HG03159 (cell line): Measurements from ENCODE around the gene RANBP9.

Source experiments
- ATAC-seq: cut with Tn5 transposase; IDR thresholded peaks from one replicate; pipeline ENCODE4 v1.9.1; 2021; ENCODE audit warnings: mild to moderate bottlenecking, moderate library complexity; ENCODE audit not compliant: unreplicated experiment

The RANBP9 gene

GRCh38 chr6:13679996-13680395 is 31.6 kb downstream of the RANBP9 start:
- no peak for ATAC-seq

GRCh38 chr6:13678255-13678983 is 33.2 kb downstream of the RANBP9 start:
- no peak for ATAC-seq

DNA sequence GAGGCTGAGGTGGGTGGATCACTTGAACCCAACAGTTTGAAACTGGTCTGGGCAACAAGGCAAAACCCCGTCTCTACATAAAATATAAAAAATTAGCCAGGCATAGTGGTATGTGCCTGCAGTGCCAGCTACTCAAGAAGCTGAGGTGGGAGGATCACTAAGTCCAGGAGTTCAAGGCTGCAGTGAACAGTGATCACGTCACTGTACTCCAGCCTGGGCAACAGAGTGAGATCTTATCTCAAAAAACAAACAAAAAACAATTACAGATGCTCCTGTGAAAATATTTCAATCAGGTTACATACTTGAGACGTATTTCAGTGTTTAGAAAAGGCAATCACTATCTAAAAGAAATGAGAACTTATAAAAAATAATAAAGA is 33.8 kb downstream of the RANBP9 start:
- ATAC-seq: no peak

DNA sequence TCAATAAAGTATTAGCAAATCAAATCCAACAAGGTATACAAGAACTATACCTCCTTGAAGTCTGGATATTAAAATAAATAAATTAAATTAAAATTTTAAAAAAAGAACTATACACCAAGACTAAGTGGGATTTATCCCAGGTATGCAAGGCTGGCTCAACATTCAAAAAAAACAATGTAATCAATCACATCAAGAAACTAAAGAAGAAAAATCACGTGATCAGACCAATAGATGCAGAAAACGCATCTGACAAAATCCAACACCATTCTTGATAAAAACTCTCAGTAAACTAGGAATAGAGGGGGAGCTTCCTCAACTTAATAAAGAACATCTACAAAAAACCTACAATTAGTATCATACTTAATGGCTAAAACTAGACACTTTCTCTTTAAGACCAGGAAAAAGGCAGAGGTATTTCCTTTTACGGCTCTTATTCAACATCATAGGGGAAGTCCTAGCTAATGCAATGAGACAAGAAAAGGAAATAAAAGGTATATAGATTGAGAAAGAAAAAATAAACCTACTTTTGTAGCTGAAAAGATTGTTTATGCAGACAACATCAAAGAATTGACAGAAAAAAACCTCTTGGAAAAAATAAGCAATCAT is 35.0 kb downstream of the RANBP9 start:
- ATAC-seq: no peak

GRCh38 chr6:13674533-13675190 is 37.0 kb downstream of the RANBP9 start:
- no peak for ATAC-seq

DNA sequence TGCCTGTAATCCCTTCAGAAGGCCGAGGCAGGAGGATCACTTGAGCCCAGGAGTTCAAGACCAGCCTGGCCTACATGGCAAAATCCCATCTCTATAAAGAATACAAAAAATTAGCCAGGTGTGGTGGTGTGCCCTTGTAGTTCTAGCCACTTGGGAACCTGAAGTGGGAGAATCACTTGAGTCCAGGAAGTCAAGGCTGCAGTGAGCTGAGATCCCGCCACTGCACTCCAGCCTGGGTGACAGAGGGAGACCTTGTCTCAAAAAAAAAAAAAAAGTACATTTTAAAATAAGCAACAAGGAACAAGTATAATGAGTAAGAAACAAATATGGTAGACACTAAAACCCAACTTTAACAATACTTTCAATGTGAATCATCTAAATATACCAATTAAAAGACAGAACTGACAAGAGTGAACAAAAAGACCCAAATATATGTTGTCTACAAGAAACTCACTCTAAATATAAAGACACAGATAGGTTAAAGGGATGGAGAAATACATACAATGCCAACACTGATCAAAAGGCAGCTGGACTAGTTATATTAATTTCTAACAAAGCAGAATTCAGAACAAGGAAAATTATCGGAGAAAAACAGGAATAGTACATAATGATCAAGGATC is 37.7 kb downstream of the RANBP9 start:
- no peak for ATAC-seq

- no peak for ATAC-seq
Observed at GRCh38 chr6:13673368-13673767, 38.3 kb downstream of the RANBP9 start.

- ATAC-seq: no peak
Observed at GRCh38 chr6:13672904-13673303, 38.7 kb downstream of the RANBP9 start.

DNA sequence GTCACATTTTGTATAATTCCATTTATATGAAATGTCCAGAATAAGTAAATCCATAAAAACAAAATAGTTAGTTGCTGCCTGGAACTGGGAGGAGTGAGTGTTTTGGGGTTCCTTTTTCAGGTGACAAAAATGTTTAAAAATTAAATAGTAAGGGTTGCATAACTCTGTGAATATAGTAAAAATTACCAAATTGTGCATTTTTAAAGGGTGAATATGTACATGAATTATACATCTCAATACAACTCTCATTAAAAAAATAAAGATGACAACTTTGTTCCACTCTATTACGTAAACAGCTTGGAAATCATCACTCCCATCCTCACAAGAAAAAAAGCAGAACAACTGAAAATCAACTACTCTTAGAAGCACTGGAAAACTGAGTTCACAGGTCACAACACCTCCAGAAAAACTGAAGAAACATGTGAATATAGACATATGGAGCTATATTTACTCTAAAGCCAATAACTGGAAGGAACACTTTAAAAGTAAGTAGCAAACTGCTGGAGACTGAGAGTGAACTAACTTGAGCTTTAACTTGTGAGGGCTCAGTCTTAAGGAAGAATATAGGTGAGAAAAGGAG is 40.0 kb downstream of the RANBP9 start:
- ATAC-seq: no peak

- no peak for ATAC-seq
Observed at GRCh38 chr6:13669476-13669875, 42.2 kb downstream of the RANBP9 start.

DNA sequence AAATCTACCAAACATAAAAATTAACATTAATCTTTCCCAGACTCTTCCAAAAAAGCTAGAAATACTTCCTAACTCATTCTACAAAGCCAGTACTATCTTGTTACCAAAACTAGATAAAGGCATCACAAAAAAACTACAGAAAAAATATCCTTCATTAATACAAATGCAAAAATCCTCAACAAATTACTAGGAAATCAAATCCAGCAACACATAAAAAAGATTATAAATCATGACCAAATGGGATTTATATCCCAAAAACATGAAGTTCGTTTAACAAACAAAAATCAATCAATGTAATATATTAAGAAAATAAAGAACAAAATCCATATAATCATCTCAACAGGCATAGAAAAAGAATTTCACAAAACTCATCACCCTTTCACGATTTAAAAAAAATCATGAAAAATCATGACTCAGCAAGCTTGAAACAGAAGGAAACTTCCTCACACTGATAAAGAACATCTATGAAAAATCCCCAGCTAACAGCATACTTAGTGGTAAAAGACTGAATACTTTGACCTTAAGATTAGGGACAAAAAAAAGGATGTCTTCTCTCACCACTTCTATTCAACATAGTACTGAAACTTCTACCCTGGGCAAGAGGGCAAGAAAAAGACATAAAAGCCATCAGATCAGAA is 43.2 kb downstream of the RANBP9 start:
- no peak for ATAC-seq

DNA sequence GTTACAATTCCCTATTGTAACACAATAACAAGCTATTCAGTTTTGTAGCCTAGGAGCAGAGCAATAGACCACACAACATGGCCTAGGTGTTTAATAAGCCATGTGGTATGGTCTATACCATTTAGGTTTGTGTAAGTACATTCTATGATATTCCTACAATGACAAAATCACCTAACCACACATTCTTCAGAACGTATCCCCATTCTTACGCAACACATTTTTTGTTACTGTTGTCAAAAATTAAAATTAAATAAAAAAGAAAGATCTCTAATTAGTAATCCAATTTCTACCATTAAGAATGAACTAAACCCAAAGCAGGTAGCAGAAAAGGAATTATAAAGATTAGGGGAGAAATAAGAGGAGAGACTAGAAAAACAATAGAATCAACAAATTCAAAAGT is 44.0 kb downstream of the RANBP9 start:
- ATAC-seq: no peak

GRCh38 chr6:13666194-13667105 is 45.2 kb downstream of the RANBP9 start:
- no peak for ATAC-seq

GRCh38 chr6:13664703-13665352 is 46.8 kb downstream of the RANBP9 start:
- ATAC-seq: no peak

DNA sequence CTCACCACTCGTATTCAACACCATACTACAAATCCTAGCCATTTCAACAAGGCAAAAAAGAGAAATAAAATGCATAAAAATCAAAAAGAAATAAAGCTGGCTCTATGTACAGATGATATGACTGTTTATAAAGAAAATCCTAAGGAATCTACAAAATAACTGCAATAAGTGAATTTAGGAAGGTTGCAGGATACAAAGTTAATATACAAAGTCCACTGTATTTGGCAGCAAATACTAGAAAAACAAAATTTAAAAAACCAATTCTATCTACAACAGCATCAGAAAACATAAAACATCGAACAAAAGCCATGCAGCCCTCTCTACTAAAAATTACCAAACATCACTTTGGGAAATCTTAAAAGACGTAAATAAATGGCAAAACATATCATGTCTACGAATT is 47.6 kb downstream of the RANBP9 start:
- ATAC-seq: no peak

DNA sequence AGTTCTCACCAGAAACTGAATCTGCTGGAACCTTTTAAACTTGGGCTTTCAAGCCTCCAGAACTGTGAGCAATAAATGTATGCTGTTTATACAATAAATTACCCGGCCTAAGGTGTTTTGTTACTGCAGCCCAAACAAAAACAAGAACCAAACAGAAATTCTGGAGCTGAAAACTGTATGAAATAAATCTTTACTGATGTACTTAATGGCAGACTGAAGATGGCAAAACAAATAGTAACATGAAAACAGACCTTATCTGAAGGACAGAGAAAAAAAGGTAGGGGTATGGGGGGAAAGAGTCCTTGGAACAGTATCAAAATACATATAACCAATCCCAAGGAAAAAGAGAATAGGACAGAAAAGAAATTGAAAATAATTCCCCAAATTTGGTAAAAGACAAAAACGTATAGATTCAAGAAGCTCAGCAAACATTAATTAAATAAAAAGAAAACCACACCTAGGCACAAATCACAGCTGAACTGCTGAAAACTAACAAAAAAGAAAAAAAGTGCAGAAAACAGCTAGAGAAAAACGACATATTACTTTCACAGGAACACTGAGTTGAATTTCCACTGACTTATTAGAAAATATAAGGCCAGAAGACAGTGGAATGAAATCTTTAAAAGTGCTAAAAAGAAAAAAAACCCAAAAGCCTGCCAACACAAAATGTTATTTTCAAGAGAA is 48.8 kb downstream of the RANBP9 start:
- no peak for ATAC-seq

DNA sequence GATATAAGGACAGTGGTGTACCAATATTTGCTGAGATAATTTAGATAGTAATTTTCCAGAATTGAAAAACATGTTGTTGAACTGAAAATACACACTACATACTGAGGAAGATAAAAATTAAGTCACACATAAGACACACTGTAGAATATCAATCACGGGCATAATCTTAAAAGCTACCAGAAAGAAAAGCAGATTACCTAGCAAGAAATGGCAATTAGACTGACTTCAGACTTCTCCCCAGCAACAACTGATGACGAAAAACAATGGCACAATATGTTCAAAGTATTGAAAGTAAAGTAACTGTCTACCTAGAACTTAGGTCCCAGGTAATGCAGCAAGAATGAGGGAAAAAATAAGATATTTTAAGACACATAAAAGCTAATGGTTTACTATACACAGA is 50.0 kb downstream of the RANBP9 start:
- ATAC-seq: no peak

- ATAC-seq: no peak
Observed at GRCh38 chr6:13660893-13661292, 50.7 kb downstream of the RANBP9 start.

DNA sequence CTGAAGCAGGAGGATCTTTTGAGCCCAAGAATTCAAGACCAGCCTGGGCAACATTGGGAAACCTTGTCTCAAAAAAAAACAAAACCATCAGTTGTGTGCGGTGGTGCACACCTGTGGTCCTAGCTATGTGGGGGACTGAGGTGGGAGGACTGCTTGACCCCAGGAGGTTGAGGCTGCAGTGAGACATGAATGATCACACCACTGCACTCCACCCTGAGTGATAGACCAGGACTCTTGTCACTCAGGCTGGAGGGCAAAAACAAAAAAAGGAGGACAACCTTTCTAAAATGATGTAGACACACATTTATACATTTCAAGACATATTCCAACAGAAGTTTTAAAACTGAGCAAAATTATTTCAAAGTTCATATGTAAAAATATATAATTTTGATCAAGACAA is 51.4 kb downstream of the RANBP9 start:
- ATAC-seq: no peak
